HepG2 (cell line): ENCODE data around the gene PCP4L1.
"Not testable (repeated sequence)": the region's sequence is repeated elsewhere in the genome, so short reads cannot be mapped to it uniquely, and the experiment has no call there.

Experiments
- ASH2L ChIP-seq: fragments of 300-600, 200-600 bp; sonication (generic); IDR thresholded peaks from 2 replicates; pipeline ENCODE4 v1.7.0; 2017; ENCODE audit warnings: low read depth, mild to moderate bottlenecking, moderate library complexity, mixed read lengths, low read length; ENCODE audit not compliant: insufficient read length
- POLR2AphosphoS5 ChIP-seq: IDR thresholded peaks from 2 replicates; pipeline ENCODE4 v1.6.1; 2012; ENCODE audit warnings: low read depth, low read length
- PRMT3 ChIP-seq: sonication (generic); formaldehyde crosslinking; IDR thresholded peaks from 2 replicates; pipeline ENCODE4 v1.8.1; 2022; ENCODE audit warnings: low read depth, mild to moderate bottlenecking, moderate library complexity, missing genetic modification reagents, borderline replicate concordance
- TF ChIP-seq, protein P1 (sequence below): sonication (generic); formaldehyde crosslinking; IDR thresholded peaks from 2 replicates; pipeline ENCODE4 v1.5.0; 2020; ENCODE audit warnings: mild to moderate bottlenecking, missing genetic modification reagents, moderate library complexity
- TF ChIP-seq, protein P2 (sequence below): sonication (generic); formaldehyde crosslinking; IDR thresholded peaks from 2 replicates; pipeline ENCODE4 v1.5.1; 2020; ENCODE audit warnings: mild to moderate bottlenecking, missing genetic modification reagents, moderate library complexity
- TF ChIP-seq, protein P3 (sequence below): IDR thresholded peaks from 2 replicates; pipeline ENCODE4 v1.6.1; 2012; ENCODE audit warnings: low read depth, low read length, improper control_type of control experiment
- TF ChIP-seq, protein P4 (sequence below): sonication (generic); formaldehyde crosslinking; IDR thresholded peaks from 2 replicates; pipeline ENCODE4 v1.4.0; 2020; ENCODE audit warnings: missing genetic modification reagents, low read depth, mild to moderate bottlenecking, borderline replicate concordance

DNA sequence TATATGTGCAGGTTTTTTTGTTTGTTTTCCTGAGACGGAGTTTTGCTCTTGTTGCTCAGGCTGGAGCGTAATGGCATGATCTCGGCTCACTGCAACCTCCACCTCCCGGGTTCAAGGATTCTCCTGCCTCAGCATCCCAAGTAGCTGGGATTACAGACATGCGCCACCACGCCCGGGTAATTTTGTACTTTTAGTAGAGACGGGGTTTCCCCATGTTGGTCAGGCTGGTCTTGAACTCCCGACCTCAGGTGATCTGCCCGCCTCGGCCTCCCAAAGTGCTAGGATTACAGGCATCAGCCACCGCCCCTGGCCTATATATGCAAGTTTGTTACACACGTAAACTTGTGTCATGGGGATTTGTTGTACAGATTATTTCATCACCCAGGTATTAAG, 33.9 kb upstream of the PCP4L1 start:
- TF ChIP-seq POLR2AphosphoS5; PRMT3 (CRISPR knock-in tag); ASH2L: not testable (repeated sequence)
- TF ChIP-seq, protein P1, sequence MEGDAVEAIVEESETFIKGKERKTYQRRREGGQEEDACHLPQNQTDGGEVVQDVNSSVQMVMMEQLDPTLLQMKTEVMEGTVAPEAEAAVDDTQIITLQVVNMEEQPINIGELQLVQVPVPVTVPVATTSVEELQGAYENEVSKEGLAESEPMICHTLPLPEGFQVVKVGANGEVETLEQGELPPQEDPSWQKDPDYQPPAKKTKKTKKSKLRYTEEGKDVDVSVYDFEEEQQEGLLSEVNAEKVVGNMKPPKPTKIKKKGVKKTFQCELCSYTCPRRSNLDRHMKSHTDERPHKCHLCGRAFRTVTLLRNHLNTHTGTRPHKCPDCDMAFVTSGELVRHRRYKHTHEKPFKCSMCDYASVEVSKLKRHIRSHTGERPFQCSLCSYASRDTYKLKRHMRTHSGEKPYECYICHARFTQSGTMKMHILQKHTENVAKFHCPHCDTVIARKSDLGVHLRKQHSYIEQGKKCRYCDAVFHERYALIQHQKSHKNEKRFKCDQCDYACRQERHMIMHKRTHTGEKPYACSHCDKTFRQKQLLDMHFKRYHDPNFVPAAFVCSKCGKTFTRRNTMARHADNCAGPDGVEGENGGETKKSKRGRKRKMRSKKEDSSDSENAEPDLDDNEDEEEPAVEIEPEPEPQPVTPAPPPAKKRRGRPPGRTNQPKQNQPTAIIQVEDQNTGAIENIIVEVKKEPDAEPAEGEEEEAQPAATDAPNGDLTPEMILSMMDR (CRISPR knock-in tag), result not testable (repeated sequence)
- TF ChIP-seq, protein P2, sequence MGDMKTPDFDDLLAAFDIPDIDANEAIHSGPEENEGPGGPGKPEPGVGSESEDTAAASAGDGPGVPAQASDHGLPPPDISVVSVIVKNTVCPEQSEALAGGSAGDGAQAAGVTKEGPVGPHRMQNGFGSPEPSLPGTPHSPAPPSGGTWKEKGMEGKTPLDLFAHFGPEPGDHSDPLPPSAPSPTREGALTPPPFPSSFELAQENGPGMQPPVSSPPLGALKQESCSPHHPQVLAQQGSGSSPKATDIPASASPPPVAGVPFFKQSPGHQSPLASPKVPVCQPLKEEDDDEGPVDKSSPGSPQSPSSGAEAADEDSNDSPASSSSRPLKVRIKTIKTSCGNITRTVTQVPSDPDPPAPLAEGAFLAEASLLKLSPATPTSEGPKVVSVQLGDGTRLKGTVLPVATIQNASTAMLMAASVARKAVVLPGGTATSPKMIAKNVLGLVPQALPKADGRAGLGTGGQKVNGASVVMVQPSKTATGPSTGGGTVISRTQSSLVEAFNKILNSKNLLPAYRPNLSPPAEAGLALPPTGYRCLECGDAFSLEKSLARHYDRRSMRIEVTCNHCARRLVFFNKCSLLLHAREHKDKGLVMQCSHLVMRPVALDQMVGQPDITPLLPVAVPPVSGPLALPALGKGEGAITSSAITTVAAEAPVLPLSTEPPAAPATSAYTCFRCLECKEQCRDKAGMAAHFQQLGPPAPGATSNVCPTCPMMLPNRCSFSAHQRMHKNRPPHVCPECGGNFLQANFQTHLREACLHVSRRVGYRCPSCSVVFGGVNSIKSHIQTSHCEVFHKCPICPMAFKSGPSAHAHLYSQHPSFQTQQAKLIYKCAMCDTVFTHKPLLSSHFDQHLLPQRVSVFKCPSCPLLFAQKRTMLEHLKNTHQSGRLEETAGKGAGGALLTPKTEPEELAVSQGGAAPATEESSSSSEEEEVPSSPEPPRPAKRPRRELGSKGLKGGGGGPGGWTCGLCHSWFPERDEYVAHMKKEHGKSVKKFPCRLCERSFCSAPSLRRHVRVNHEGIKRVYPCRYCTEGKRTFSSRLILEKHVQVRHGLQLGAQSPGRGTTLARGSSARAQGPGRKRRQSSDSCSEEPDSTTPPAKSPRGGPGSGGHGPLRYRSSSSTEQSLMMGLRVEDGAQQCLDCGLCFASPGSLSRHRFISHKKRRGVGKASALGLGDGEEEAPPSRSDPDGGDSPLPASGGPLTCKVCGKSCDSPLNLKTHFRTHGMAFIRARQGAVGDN (CRISPR knock-in tag), result peak; percentile 22; the same call in 1 of the 2 replicates
- TF ChIP-seq, protein P3, sequence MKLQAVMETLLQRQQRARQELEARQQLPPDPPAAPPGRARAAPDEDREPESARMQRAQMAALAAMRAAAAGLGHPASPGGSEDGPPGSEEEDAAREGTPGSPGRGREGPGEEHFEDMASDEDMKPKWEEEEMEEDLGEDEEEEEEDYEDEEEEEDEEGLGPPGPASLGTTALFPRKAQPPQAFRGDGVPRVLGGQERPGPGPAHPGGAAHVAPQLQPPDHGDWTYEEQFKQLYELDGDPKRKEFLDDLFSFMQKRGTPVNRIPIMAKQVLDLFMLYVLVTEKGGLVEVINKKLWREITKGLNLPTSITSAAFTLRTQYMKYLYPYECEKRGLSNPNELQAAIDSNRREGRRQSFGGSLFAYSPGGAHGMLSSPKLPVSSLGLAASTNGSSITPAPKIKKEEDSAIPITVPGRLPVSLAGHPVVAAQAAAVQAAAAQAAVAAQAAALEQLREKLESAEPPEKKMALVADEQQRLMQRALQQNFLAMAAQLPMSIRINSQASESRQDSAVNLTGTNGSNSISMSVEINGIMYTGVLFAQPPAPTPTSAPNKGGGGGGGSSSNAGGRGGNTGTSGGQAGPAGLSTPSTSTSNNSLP, result not testable (repeated sequence)
- TF ChIP-seq, protein P4, sequence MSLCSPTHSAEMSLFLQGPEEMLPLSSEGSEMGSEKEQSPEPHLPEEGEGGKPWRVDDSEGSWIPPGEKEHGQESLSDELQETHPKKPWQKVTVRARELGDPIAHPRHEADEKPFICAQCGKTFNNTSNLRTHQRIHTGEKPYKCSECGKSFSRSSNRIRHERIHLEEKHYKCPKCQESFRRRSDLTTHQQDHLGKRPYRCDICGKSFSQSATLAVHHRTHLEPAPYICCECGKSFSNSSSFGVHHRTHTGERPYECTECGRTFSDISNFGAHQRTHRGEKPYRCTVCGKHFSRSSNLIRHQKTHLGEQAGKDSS (CRISPR knock-in tag), result not testable (repeated sequence)
